Liver (tissue), 9 donors: Measurements from ENCODE around the gene GRAP. TPM values are rescaled to one million over a fixed set of nuclear protein-coding genes. Genes with fewer than 3 reads are reported as not detected.

Source experiments
- DNase-seq: peaks from one replicate; pipeline ENCODE4 v3.0.0-alpha.2; 2017; ENCODE audit warnings: low spot score
- H3K27ac ChIP-seq, 2 donors: one replicate each; pipeline ENCODE4 v1.7.0; 2013; ENCODE audit warnings: inconsistent platforms in 2 of 2, low read length in 2 of 2, control low read depth in 1 of 2, low read depth in 1 of 2, mild to moderate bottlenecking in 1 of 2
- H3K27me3 ChIP-seq, 4 donors: one replicate each; pipeline versions ENCODE4 v1.6.1 to v1.7.0; 2013; ENCODE audit warnings: low read length in 3 of 4, inconsistent platforms in 1 of 4, mild to moderate bottlenecking in 1 of 4, moderate library complexity in 1 of 4; ENCODE audit not compliant: control insufficient read depth in 4 of 4, insufficient read depth in 4 of 4
- H3K36me3 ChIP-seq, 4 donors: one replicate each; pipeline versions ENCODE4 v1.6.1 to v1.7.0; 2013; ENCODE audit warnings: low read length in 3 of 4, mild to moderate bottlenecking in 3 of 4, low read depth in 1 of 4, moderate library complexity in 1 of 4; ENCODE audit not compliant: control insufficient read depth in 4 of 4, insufficient read depth in 3 of 4
- H3K4me1 ChIP-seq, 4 donors: one replicate each; pipeline versions ENCODE4 v1.6.1 to v1.7.0; 2013; ENCODE audit warnings: low read length in 3 of 4, mild to moderate bottlenecking in 3 of 4, moderate library complexity in 1 of 4; ENCODE audit not compliant: control insufficient read depth in 4 of 4, insufficient read depth in 4 of 4
- H3K4me3 ChIP-seq, 3 donors: one replicate each; pipeline versions ENCODE4 v1.6.1 to v1.7.0; 2013; ENCODE audit warnings: low read length in 3 of 3, control low read depth in 1 of 3, low read depth in 1 of 3, mild to moderate bottlenecking in 1 of 3
- H3K9ac ChIP-seq, 2 donors: one replicate each; pipeline ENCODE4 v1.7.0; 2013; ENCODE audit warnings: low read length in 2 of 2, mild to moderate bottlenecking in 2 of 2, moderate library complexity in 2 of 2, control low read depth in 1 of 2, low read depth in 1 of 2
- H3K9me3 ChIP-seq, 4 donors: one replicate each; pipeline versions ENCODE4 v1.6.1 to v1.7.0; 2013; ENCODE audit warnings: low read length in 3 of 4; ENCODE audit not compliant: control insufficient read depth in 4 of 4
- ATF3 ChIP-seq: IDR thresholded peaks from 2 replicates; pipeline ENCODE4 v1.6.1; 2016; ENCODE audit warnings: antibody characterized with exemption
- CTCF ChIP-seq: fragments of 150-350 bp; IDR thresholded peaks from 2 replicates; pipeline ENCODE4 v1.5.1; 2017; ENCODE audit warnings: improper control_type of control experiment, low read depth, low read length; ENCODE audit not compliant: missing input control
- EGR1 ChIP-seq, 2 donors: IDR thresholded peaks; 2 replicates each; pipeline ENCODE4 v1.6.1; 2016 to 2018; ENCODE audit warnings: antibody characterized with exemption in 2 of 2, low read depth in 2 of 2
- FOXA1 ChIP-seq: IDR thresholded peaks from 2 replicates; pipeline ENCODE4 v1.6.1; 2016; ENCODE audit warnings: antibody characterized with exemption
- FOXA2 ChIP-seq: IDR thresholded peaks from 2 replicates; pipeline ENCODE4 v1.6.1; 2016; ENCODE audit warnings: antibody characterized with exemption
- GABPA ChIP-seq, 2 donors: IDR thresholded peaks in 1 of 2; conservative IDR thresholded peaks in 1 of 2; 2 replicates each; pipeline ENCODE4 v1.6.1; 2016; ENCODE audit warnings: antibody characterized with exemption in 2 of 2, mild to moderate bottlenecking in 1 of 2, moderate library complexity in 1 of 2
- HNF4A ChIP-seq, 2 donors: conservative IDR thresholded peaks; 2 replicates each; pipeline ENCODE4 v1.6.1; 2016; ENCODE audit warnings: antibody characterized with exemption in 2 of 2, mild to moderate bottlenecking in 2 of 2
- HNF4G ChIP-seq: IDR thresholded peaks from 2 replicates; pipeline ENCODE4 v1.6.1; 2016; ENCODE audit warnings: antibody characterized with exemption
- JUND ChIP-seq, 2 donors: IDR thresholded peaks; 2 replicates each; pipeline ENCODE4 v1.6.1; 2016; ENCODE audit warnings: antibody characterized with exemption in 2 of 2
- MAX ChIP-seq: IDR thresholded peaks from 2 replicates; pipeline ENCODE4 v1.6.1; 2016; ENCODE audit warnings: antibody characterized with exemption
- NR2F2 ChIP-seq: IDR thresholded peaks from 2 replicates; pipeline ENCODE4 v1.6.1; 2016; ENCODE audit warnings: antibody characterized with exemption
- RAD21 ChIP-seq, 2 donors: IDR thresholded peaks; 2 replicates each; pipeline ENCODE4 v1.6.1; 2016; ENCODE audit warnings: antibody characterized with exemption in 2 of 2, mild to moderate bottlenecking in 2 of 2
- REST ChIP-seq: IDR thresholded peaks from 2 replicates; pipeline ENCODE4 v1.6.1; 2016; ENCODE audit warnings: antibody characterized with exemption, mild to moderate bottlenecking
- SP1 ChIP-seq: IDR thresholded peaks from 2 replicates; pipeline ENCODE4 v1.6.1; 2018; ENCODE audit warnings: antibody characterized with exemption, mild to moderate bottlenecking
- YY1 ChIP-seq: IDR thresholded peaks from 2 replicates; pipeline ENCODE4 v1.6.1; 2016; ENCODE audit warnings: antibody characterized with exemption, mild to moderate bottlenecking
- WGBS: extraction: QIAGEN DNeasy Blood & Tissue Kit; methylation state at CpG from one replicate; pipeline ENCODE4 v1.1.7; 2013; 5-methylcytosine and 5-hydroxymethylcytosine counted together
- polyA plus RNA-seq, 2 donors: library from polyadenylated mRNA; stranded (reverse) in 1 of 2; unstranded in 1 of 2; fragments of 200-250 nt in 1 of 2; fragments of >200 nt in 1 of 2; fragmentation: Nextera tagmentation in 1 of 2; extraction: Ambion mirVana in 1 of 2; gene quantifications; one replicate each; pipeline versions ENCODE4 v1.2.1 to v1.2.3, GENCODE V29; 2013 to 2015
- total RNA-seq, 2 donors: library from RNA; depleted of rRNA; stranded (reverse); fragments of >200 nt; gene quantifications; one replicate each; pipeline ENCODE4 v1.2.3, GENCODE V29; 2014
- donor health status: healthy.
- donor health status: healthy.
- donor health status: healthy.
- donor health status: healthy.
- donor health status: healthy.

Gene GRAP
- total and polyA plus RNA-seq, 4 donors: 1.2 to 6.5 (median 5.2) TPM

- Histone ChIP-seq H3K36me3 (no peaks in the 10 kb centered on the region), H3K27ac (no peak overlapping the region), H3K9ac (no peak overlapping the region), H3K4me3 (no peak overlapping the region), H3K4me1 (peaks cover under 1 to 7% (median 6%) of the 10 kb centered on the region in 4 donors), H3K9me3 (no peaks in the 10 kb centered on the region), H3K27me3 (no peaks in the 10 kb centered on the region)
- no peak for DNase-seq
- TF ChIP-seq CTCF (no peak), FOXA1 (no peak), MAX (no peak), FOXA2 (no peak), REST (no peak), YY1 (no peak), HNF4G (no peak), JUND (IDR thresholded peaks at IDR 0.05) (no peak)
- 65% methylated on average over 11 of the region's 11 CpGs for WGBS
Observed at GRCh38 chr17:19010729-19011505, 35.8 kb downstream of the GRAP start.

- TF ChIP-seq HNF4G (no peak), ATF3 (no peak), NR2F2 (no peak), JUND (IDR thresholded peaks at IDR 0.05) (no peak), RAD21 (IDR thresholded peaks at IDR 0.05) (no peak), FOXA2 (no peak), REST (no peak), FOXA1 (no peak), SP1 (no peak), GABPA (IDR thresholded peaks at IDR 0.05 in 1 of 2, conservative IDR thresholded peaks at IDR 0.05 in 1 of 2) (no peak), EGR1 (IDR thresholded peaks at IDR 0.05; ENCODE audit: low read depth in 2 of 2) (no peak), MAX (no peak), YY1 (no peak), CTCF (no peak), HNF4A (conservative IDR thresholded peaks at IDR 0.05) (no peak)
- Histone ChIP-seq H3K27ac (no peak overlapping the region), H3K9me3 (no peaks in the 10 kb centered on the region), H3K27me3 (no peaks in the 10 kb centered on the region), H3K4me3 (no peak overlapping the region), H3K36me3 (no peaks in the 10 kb centered on the region), H3K4me1 (peaks cover 4 to 16% (median 14%) of the 10 kb centered on the region in 4 donors), H3K9ac (no peak overlapping the region)
- WGBS: 97% methylated on average over 12 of the region's 12 CpGs
- DNase-seq: no peak
Observed at GRCh38 chr17:19009970-19010369, 36.8 kb downstream of the GRAP start.
